KG1 (cell line): Measurements from ENCODE around the gene ZMYND8.
"Not testable (repeated sequence)": the region's sequence is repeated elsewhere in the genome, so short reads cannot be mapped to it uniquely, and the experiment has no call there.

Experiments used
- DNase-seq: peaks from one replicate; lab custom pipeline; 2025; lab: John Stamatoyannopoulos, UW

The ZMYND8 gene

GRCh38 chr20:47370850-47371782 is 14.6 kb upstream of the ZMYND8 start:
- DNase-seq: no peak

- no peak for DNase-seq
Measured at GRCh38 chr20:47370214-47370613, 13.7 kb upstream of the ZMYND8 start.

- no peak for DNase-seq
Measured at GRCh38 chr20:47368301-47368700, 11.8 kb upstream of the ZMYND8 start.

GRCh38 chr20:47366301-47366700 is 9.8 kb upstream of the ZMYND8 start:
- not testable (repeated sequence) for DNase-seq

GRCh38 chr20:47365023-47365764 is 8.7 kb upstream of the ZMYND8 start:
- DNase-seq: no peak

GRCh38 chr20:47362361-47363219 is 6.1 kb upstream of the ZMYND8 start:
- no peak for DNase-seq

- DNase-seq: no peak
Measured at GRCh38 chr20:47361057-47361915, 4.8 kb upstream of the ZMYND8 start.

- DNase-seq: peak; percentile 67
Measured at GRCh38 chr20:47360297-47361056, 4.0 kb upstream of the ZMYND8 start.

- DNase-seq: no peak
Measured at GRCh38 chr20:47359530-47360296, 3.2 kb upstream of the ZMYND8 start.

GRCh38 chr20:47358672-47359529 is 2.4 kb upstream of the ZMYND8 start:
- DNase-seq: peak; percentile 43

- DNase-seq: no peak
Measured at GRCh38 chr20:47358039-47358671, 1.7 kb upstream of the ZMYND8 start.

GRCh38 chr20:47357296-47358038 is 968 bp upstream of the ZMYND8 start:
- DNase-seq: peak; percentile 79

GRCh38 chr20:47356220-47356525 is 326 bp downstream of the ZMYND8 start:
- no peak for DNase-seq

GRCh38 chr20:47355489-47356219 is 845 bp downstream of the ZMYND8 start:
- no peak for DNase-seq

- DNase-seq: no peak
Measured at GRCh38 chr20:47354714-47355488, 1.6 kb downstream of the ZMYND8 start.

GRCh38 chr20:47354464-47354713 is 2.1 kb downstream of the ZMYND8 start:
- DNase-seq: no peak
